ENCODE data around the gene DGKG.

DNA sequence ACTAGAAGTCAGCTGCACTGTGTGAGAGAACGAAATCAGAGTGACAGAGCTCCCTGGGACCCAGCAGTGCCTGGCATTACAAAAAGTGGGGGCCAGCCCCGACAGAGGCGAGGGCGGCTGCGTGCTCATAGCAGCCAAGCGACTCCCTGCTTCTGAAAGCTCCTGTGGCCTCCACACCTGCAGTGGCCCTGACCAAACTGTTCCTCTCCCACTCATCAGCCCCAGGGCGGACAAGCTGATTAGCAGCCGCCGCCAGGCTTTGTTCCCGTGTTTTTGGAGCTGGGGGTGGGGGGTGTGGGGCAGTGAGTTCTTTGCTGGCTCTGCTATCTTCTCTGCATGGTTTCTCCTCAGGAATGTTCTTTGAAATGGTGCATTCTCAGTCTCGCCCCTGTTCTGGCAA is 58.1 kb downstream of the DGKG start:
- TF ChIP-seq CTCF (IDR thresholded peaks at IDR 0.05) (no peak), EZH2 (IDR thresholded peaks at IDR 0.05; ENCODE audit: borderline replicate concordance, insufficient read depth, low read depth, low read length, poor library complexity, severe bottlenecking) (no peak)

Data from B cell (primary cell).